Measurements from ENCODE around the gene PRAC1.

DNA sequence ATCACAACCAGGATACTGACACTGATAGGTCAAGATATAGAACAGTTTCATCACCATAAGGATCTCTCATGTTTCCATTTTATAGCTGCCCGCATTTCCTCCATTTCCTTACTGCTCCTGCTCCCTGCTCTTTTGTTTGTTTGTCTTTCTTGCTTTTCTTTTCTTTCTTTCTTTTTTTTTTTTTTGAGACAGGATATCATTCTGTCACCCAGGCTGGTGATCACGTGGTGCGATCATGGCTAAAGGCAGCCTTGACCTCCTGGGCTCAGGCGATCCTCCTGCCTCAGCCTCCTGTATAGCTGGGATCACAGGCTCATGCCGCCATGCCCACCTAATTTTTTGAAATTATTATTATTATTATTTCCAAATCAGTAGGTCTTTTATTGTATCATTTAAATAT, 31.7 kb downstream of the PRAC1 start:
- no peak for TF ChIP-seq POLR2A (IDR thresholded peaks at IDR 0.05)
- TF ChIP-seq, protein P1, sequence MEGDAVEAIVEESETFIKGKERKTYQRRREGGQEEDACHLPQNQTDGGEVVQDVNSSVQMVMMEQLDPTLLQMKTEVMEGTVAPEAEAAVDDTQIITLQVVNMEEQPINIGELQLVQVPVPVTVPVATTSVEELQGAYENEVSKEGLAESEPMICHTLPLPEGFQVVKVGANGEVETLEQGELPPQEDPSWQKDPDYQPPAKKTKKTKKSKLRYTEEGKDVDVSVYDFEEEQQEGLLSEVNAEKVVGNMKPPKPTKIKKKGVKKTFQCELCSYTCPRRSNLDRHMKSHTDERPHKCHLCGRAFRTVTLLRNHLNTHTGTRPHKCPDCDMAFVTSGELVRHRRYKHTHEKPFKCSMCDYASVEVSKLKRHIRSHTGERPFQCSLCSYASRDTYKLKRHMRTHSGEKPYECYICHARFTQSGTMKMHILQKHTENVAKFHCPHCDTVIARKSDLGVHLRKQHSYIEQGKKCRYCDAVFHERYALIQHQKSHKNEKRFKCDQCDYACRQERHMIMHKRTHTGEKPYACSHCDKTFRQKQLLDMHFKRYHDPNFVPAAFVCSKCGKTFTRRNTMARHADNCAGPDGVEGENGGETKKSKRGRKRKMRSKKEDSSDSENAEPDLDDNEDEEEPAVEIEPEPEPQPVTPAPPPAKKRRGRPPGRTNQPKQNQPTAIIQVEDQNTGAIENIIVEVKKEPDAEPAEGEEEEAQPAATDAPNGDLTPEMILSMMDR (IDR thresholded peaks at IDR 0.05): no peak

Measured in tibial nerve (tissue), 3 donors.